GM20000 (cell line): ENCODE data around the gene NUP153.

Source experiments
- DNase-seq: peaks from one replicate; pipeline ENCODE4 v3.0.0; 2012; ENCODE audit warnings: low spot score
- CTCF ChIP-seq: IDR thresholded peaks from 2 replicates; pipeline ENCODE4 v1.5.1; 2012; ENCODE audit warnings: mild to moderate bottlenecking, control low read depth; ENCODE audit errors: extremely low read depth, missing control alignments

NUP153 gene

GRCh38 chr6:17687136-17687535 is 19.6 kb downstream of the NUP153 start:
- no peak for TF ChIP-seq CTCF
- no peak for DNase-seq

DNA sequence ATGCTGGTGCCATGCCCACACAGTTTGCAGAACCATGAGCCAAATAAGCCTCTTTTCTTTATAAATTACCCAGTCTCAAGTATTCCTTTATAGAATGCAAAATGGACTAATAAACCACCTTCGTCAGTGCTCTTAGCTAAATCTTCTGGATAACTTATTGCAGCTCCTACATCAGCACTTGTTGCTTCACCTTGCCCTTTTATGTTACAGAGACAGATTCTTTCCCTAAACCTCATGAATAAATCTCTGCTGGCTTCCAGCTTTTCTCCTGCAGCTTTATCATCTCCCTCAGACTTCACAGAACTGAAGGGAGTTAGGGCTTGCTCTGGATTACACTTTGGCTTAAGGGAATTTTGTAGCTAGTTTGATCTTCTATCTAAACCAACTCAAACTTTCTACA is 22.6 kb downstream of the NUP153 start:
- no peak for TF ChIP-seq CTCF
- no peak for DNase-seq

- no peak for TF ChIP-seq CTCF
Measured at GRCh38 chr6:17683428-17683827, 23.3 kb downstream of the NUP153 start.

GRCh38 chr6:17679726-17680125 is 27.0 kb downstream of the NUP153 start:
- no peak for TF ChIP-seq CTCF
- no peak for DNase-seq

More at GRCh38 chr6:17683428-17683827, 23.3 kb downstream of the NUP153 start:
- DNase-seq, result no peak

GRCh38 chr6:17677602-17678001 is 29.1 kb downstream of the NUP153 start:
- TF ChIP-seq CTCF, result no peak

DNA sequence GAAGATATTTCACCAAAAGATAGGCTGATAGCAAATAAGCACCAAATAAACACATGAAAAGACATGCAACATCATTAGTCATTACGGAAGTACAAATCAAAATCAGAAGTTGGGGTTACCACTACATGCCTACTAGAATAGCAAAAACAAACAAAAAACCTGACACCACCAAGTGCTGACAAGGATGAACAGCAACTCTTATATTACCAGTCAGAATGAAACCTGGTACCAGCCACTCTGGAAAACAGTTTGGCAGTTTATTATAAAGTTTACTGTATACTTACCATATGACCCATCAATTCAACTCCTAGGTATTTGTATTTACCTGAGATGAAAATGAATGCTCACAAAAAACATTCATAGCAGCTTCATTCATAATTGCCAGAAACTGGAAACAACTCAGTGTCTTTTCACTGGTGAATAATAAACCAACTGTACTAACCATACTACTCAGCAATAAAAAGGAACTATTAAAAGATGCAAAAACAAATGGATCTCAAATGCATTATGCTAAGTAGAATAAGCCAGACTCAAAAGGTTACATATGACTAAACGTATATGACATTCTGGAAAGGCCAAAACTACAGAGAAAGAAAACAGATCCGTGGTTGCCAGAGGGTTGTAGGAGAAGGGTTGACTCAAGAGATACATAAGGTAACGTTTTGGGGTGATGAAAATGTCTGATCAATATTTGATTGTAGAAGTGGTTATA is 33.0 kb downstream of the NUP153 start:
- no peak for DNase-seq
- no peak for TF ChIP-seq CTCF

More at GRCh38 chr6:17677602-17678001, 29.1 kb downstream of the NUP153 start:
- DNase-seq, result no peak

GRCh38 chr6:17672064-17672718 is 34.5 kb downstream of the NUP153 start:
- DNase-seq, result no peak
- no peak for TF ChIP-seq CTCF
